HEK293T (cell line): ENCODE results near the gene GID8.

Experiments
- ARNT ChIP-seq: fragments of 450-650 bp; IDR thresholded peaks from 2 replicates; pipeline ENCODE4 v1.6.1; 2017; ENCODE audit warnings: mild to moderate bottlenecking
- BHLHE40 ChIP-seq: fragments of 450-650 bp; IDR thresholded peaks from 2 replicates; pipeline ENCODE4 v1.6.1; 2016; ENCODE audit warnings: mild to moderate bottlenecking, moderate library complexity, borderline replicate concordance
- ELF4 ChIP-seq: fragments of 450-650 bp; IDR thresholded peaks from 2 replicates; pipeline ENCODE4 v1.6.1; 2017; ENCODE audit warnings: antibody characterized with exemption
- FOXA1 ChIP-seq: fragments of 450-650 bp; IDR thresholded peaks from 2 replicates; pipeline ENCODE4 v1.6.1; 2016; ENCODE audit warnings: mild to moderate bottlenecking
- FOXK2 ChIP-seq: fragments of 450-650 bp; IDR thresholded peaks from 2 replicates; pipeline ENCODE4 v1.6.1; 2016; ENCODE audit warnings: mild to moderate bottlenecking
- FOXM1 ChIP-seq: fragments of 450-650 bp; IDR thresholded peaks from 2 replicates; pipeline ENCODE4 v1.6.1; 2017; ENCODE audit warnings: mild to moderate bottlenecking, borderline replicate concordance
- HDGF ChIP-seq: fragments of 450-650 bp; IDR thresholded peaks from 2 replicates; pipeline ENCODE4 v1.6.1; 2017; ENCODE audit warnings: antibody characterized with exemption, borderline replicate concordance
- LEF1 ChIP-seq: fragments of 450-650 bp; IDR thresholded peaks from 2 replicates; pipeline ENCODE4 v1.6.1; 2017; ENCODE audit warnings: mild to moderate bottlenecking, borderline replicate concordance
- NFRKB ChIP-seq: fragments of 450-650 bp; IDR thresholded peaks from 2 replicates; pipeline ENCODE4 v1.6.1; 2016; ENCODE audit warnings: mild to moderate bottlenecking, moderate library complexity
- SP1 ChIP-seq: fragments of 450-650 bp; IDR thresholded peaks from 2 replicates; pipeline ENCODE4 v1.6.1; 2017
- SUZ12 ChIP-seq: fragments of 450-650 bp; IDR thresholded peaks from 2 replicates; pipeline ENCODE4 v1.6.1; 2016; ENCODE audit warnings: mild to moderate bottlenecking
- TARDBP ChIP-seq: fragments of 450-650 bp; IDR thresholded peaks from 2 replicates; pipeline ENCODE4 v1.6.1; 2016
- TF ChIP-seq, protein P1 (sequence below): fragments of 450-650 bp; IDR thresholded peaks from 2 replicates; pipeline ENCODE4 v1.6.1; 2016

GRCh38 chr20:62900052-62900691 is 37.8 kb upstream of the GID8 start:
- TF ChIP-seq BHLHE40 (no peak), SP1 (no peak), ELF4 (no peak), NFRKB (no peak), FOXM1 (no peak), FOXK2 (no peak), FOXA1 (no peak), SUZ12 (no peak), LEF1 (no peak), TARDBP (no peak), HDGF (no peak), ARNT (no peak)
- TF ChIP-seq, protein P1, sequence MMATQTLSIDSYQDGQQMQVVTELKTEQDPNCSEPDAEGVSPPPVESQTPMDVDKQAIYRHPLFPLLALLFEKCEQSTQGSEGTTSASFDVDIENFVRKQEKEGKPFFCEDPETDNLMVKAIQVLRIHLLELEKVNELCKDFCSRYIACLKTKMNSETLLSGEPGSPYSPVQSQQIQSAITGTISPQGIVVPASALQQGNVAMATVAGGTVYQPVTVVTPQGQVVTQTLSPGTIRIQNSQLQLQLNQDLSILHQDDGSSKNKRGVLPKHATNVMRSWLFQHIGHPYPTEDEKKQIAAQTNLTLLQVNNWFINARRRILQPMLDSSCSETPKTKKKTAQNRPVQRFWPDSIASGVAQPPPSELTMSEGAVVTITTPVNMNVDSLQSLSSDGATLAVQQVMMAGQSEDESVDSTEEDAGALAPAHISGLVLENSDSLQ = no peak
